GM18498 (cell line): Measurements from ENCODE around the gene CD300E.

Experiments used
- ATAC-seq: cut with Tn5 transposase; IDR thresholded peaks from one replicate; pipeline ENCODE4 v1.9.1; 2021; ENCODE audit warnings: mild to moderate bottlenecking, moderate library complexity; ENCODE audit not compliant: unreplicated experiment

The CD300E gene

GRCh38 chr17:74623693-74624093 lies at the start of gene CD300E:
CD300E (minus strand) TSS chr17:74623738; CDS start chr17:74623621, 117 bp downstream.
- no peak for ATAC-seq

GRCh38 chr17:74671031-74671771 lies 47.7 kb upstream of the CD300E start:
- no peak for ATAC-seq

- ATAC-seq: no peak
Measured at GRCh38 chr17:74670329-74670728, 46.8 kb upstream of the CD300E start.

GRCh38 chr17:74663561-74663960 lies 40.0 kb upstream of the CD300E start:
- no peak for ATAC-seq

- ATAC-seq: no peak
Measured at GRCh38 chr17:74659889-74660288, 36.4 kb upstream of the CD300E start.

- no peak for ATAC-seq
Measured at GRCh38 chr17:74658620-74659019, 35.1 kb upstream of the CD300E start.

GRCh38 chr17:74654742-74655141 lies 31.2 kb upstream of the CD300E start:
- ATAC-seq: no peak

- ATAC-seq: no peak
Measured at GRCh38 chr17:74652020-74652419, 28.5 kb upstream of the CD300E start.

- ATAC-seq: no peak
Measured at GRCh38 chr17:74649909-74650308, 26.4 kb upstream of the CD300E start.

GRCh38 chr17:74647871-74648672 lies 24.5 kb upstream of the CD300E start:
- ATAC-seq: no peak

GRCh38 chr17:74646231-74646630 lies 22.7 kb upstream of the CD300E start:
- no peak for ATAC-seq

GRCh38 chr17:74645010-74645409 lies 21.5 kb upstream of the CD300E start:
- no peak for ATAC-seq

GRCh38 chr17:74644419-74644818 lies 20.9 kb upstream of the CD300E start:
- no peak for ATAC-seq

GRCh38 chr17:74643826-74644225 lies 20.3 kb upstream of the CD300E start:
- ATAC-seq: no peak

- ATAC-seq: no peak
Measured at GRCh38 chr17:74642995-74643394, 19.5 kb upstream of the CD300E start.

GRCh38 chr17:74642556-74642955 lies 19.0 kb upstream of the CD300E start:
- ATAC-seq: no peak

- ATAC-seq: no peak
Measured at GRCh38 chr17:74641958-74642298, 18.4 kb upstream of the CD300E start.

- ATAC-seq: no peak
Measured at GRCh38 chr17:74641224-74641957, 17.9 kb upstream of the CD300E start.

- ATAC-seq: no peak
Measured at GRCh38 chr17:74639704-74640151, 16.2 kb upstream of the CD300E start.

- ATAC-seq: no peak
Measured at GRCh38 chr17:74637926-74638325, 14.4 kb upstream of the CD300E start.

GRCh38 chr17:74637265-74637664 lies 13.7 kb upstream of the CD300E start:
- ATAC-seq: no peak
